ENCODE data around the gene ZMYM4.
"Not testable (repeated sequence)": the region's sequence is repeated elsewhere in the genome, so short reads cannot be mapped to it uniquely, and the experiment has no call there.

ZMYM4 gene

GRCh38 chr1:35326246-35326866 lies 57.8 kb downstream of the ZMYM4 start:
- DNase-seq (ENCODE audit: low spot score) = no peak

- DNase-seq (ENCODE audit: low spot score) = not testable (repeated sequence)
These were observed 63.1 kb downstream of the ZMYM4 start for GRCh38 chr1:35331618-35332017.

DNA sequence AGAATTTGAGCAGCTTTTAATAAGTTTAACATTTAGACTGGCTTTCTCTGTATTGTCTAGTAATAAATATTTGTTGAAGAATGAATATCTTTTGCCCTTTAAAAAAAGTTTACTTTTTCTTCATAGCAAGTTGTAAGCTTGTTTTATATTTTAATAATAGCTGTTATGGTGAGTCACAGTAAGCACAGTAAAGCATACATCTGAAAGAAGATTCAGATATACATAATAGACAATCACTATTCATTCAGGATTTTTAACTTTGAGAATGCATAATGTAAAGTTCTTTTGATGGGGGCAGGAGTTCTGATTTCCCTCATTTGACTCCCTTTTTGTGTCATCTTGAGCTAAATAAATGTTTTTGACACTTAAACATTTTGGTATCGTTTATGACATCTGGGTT lies 66.0 kb downstream of the ZMYM4 start:
- no peak for DNase-seq (ENCODE audit: low spot score)

GRCh38 chr1:35340519-35340918 lies 72.0 kb downstream of the ZMYM4 start:
- no peak for DNase-seq (ENCODE audit: low spot score)

DNA sequence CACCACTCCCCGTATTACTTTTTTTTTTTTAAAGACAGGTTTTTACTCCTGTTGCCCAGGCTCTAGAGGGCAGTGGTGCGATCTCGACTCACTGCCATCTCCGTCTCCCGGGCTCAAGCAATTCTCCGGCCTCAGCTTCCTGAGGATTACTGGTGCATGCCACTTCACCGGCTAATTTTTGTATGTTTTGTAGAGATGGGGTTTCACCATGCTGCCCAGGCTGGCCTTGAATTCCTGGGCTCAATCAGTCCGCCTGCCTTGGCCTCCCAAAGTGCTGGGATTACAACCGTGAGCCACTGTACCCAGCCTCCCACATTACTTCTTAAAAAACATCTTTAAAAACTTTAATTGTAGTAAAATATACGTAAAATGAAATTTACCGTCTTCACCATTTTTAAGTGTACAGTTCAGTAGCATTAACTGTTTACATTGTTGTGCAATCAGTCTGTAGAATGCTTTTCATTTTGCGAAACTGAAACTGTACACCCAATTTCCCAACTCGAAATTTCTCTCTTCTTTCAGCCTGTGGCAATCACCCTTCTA lies 77.0 kb downstream of the ZMYM4 start:
- no peak for DNase-seq (ENCODE audit: low spot score)

GRCh38 chr1:35350872-35351271 lies 82.4 kb downstream of the ZMYM4 start:
- DNase-seq (ENCODE audit: low spot score) = no peak

GRCh38 chr1:35359995-35360394 lies 91.5 kb downstream of the ZMYM4 start:
- no peak for DNase-seq (ENCODE audit: low spot score)

DNA sequence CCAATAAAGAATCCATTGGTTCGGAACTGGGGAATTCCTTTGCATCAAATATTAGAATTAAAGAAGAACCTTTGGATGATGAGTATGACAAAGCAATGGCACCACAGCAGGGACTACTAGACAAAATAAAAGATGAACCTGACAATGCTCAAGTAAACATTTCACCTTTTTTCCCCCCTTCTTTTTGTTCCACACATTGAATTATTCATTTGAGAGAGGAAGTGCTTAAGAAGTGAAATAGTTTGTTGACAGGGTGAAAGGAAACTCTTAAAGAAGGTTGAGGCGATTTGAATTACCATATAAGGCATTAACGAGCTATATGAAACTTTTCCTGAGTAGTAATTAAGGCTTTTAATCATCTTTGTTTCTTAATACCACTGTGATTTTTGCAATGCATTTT lies 93.1 kb downstream of the ZMYM4 start:
- no peak for DNase-seq (ENCODE audit: low spot score)

DNA sequence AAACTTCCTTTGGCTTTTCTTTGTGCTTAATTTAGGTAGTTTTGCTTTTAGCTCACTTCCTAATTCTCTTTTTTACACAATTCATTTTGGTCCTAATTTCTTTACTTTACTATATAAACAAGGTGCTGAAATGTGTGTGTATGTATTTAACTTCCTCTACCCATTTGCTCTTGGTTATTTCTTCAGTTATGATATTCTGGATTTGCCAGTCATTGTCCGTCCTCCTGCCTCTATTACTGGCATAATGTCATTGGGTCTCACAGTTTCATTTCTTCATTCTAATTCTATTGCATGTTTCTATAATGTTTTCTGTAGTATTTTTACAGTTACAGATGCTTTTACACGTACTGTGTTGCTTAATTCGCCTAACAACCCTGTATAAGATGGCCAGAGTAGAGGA lies 96.2 kb downstream of the ZMYM4 start:
- no peak for DNase-seq (ENCODE audit: low spot score)

- DNase-seq (ENCODE audit: low spot score) = no peak
These were observed 99.4 kb downstream of the ZMYM4 start for GRCh38 chr1:35367914-35368313.

DNA sequence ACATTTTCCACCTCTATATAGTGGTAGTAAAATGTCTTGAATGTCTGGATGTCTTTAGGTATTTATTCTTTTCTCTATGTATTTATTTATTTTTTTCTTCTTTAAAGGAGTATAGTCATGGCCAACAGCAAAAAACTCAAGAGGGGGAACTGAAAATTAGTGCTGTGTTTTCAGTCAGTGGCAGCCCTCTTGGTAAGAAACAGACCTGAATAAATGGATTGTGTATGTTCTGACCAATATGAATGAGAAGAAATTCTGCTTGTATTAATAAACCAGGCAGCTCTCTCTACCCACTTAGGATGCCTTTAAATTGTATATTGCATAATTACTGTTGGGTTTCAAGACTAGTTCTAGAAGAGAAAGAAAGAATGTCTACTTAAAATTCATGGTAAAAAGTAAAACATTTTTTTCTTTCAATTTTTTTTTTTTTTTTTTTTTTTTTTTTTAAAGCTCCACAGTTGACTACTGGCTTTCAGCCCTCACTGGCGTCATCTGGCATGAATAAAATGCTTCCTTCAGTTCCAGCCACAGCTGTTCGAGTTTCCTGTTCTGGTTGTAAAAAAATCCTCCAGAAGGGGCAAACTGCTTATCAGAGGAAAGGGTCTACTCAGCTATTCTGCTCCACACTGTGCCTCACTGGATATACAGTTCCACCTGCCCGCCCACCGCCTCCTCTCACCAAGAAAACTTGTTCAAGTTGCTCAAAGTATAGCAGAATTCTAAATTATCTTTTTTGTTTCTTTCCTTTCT lies 101.6 kb downstream of the ZMYM4 start:
- no peak for DNase-seq (ENCODE audit: low spot score)

DNA sequence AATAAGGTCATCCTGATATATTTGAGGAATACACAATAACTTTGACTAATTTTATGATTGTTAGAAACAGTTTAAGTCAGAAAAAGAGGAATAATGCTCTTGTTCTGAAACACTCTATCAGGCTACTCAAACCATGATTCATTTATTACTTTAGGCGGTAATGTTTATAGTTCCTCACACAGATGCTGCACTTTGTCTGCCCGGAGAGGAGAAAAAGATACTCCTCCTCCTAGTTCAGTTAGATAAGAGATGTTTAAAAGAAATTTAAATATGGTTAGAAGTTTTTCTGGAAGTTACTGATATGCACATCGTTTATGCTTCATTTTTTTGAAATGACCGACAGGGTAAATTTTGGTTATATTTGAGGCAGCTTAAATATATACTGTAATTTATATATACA lies 103.0 kb downstream of the ZMYM4 start:
- no peak for DNase-seq (ENCODE audit: low spot score)

DNA sequence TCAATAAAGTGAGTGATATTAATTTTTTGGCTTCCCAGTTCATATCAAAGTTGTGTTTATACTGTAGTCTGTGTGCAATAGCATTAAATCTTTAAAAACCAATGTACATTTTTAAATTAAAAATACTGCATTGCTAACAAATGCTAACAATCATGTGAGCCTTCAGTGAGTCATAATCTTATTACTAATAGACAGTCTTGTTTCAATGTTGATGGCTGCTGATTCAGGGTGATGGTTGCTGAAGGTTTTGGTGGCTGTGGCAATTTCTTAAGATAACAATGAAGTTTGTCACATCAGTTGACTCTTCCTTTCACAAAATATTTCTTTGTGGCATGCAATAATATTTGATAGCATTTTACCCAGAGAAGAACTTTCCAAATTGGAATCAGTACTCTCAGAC lies 109.0 kb downstream of the ZMYM4 start:
- no peak for DNase-seq (ENCODE audit: low spot score)

DNA sequence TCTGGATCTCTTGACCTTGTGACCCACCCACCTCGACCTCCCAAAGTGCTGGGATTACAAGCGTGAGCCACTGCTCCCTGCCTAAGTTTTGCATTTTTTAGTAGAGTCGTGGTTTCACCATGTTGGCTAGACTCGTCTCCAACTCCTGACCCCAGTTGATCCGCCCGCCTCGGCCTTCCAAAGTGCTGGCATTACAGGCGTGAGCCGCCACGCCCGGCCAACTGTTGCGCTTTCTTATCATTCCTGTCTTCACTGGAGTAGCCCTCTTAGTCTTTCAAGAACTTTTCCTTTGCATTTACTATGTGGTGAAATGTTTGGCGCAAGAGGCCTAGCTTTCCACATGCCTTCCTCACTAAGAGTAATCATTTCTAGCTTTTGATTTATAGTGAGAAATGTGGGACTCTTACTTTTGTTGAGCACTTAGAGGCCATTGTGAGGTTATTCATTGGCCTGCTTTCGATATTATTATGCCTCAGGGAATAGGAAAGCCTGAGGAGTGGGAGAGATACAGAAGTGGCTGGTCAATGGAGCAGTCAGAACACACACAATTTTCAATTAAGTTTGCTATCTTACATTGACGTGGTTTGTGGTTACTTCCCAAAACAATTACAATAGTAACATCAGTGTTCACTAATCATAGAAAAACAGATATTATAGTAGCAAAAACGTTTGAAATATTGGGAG lies 111.0 kb downstream of the ZMYM4 start:
- no peak for DNase-seq (ENCODE audit: low spot score)

GRCh38 chr1:35380111-35380510 lies 111.6 kb downstream of the ZMYM4 start:
- DNase-seq (ENCODE audit: low spot score) = not testable (repeated sequence)

DNA sequence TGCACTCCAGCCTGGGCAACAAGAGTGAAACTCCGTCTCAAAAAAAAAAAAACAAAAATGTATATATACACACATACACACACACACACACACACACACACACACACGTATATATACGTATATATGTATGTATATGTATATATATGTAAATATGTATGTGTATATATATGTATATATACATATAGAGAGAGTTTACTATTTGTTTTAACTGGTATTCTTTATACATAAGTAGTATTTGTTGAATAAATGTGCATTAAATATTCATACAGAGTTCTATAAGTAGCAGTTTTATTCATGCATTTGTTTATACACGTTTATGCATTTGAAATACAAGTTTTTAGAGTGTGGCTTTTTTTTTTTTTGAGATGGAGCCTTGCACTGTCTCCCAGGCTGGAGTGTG lies 113.6 kb downstream of the ZMYM4 start:
- no peak for DNase-seq (ENCODE audit: low spot score)

DNA sequence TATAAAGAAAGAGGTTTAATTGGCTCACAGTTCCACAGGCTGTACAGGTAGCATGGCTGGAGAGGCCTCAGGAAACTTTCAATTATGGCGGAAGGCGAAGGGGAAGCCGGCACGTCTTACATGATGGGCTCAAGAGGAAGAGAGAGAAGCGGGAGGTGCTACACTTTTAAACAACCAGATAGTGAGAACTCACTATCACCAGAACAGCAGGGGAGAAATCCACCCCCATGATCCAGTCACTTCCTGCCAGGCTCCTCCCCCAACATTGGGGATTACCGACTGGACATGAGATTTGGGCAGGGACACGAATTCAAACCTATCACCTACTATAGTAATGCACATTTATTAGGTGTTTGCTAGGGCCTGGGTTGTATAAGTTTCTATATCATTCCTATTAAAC lies 117.8 kb downstream of the ZMYM4 start:
- no peak for DNase-seq (ENCODE audit: low spot score)

- no peak for DNase-seq (ENCODE audit: low spot score)
These were observed 118.5 kb downstream of the ZMYM4 start for GRCh38 chr1:35386959-35387358.

DNA sequence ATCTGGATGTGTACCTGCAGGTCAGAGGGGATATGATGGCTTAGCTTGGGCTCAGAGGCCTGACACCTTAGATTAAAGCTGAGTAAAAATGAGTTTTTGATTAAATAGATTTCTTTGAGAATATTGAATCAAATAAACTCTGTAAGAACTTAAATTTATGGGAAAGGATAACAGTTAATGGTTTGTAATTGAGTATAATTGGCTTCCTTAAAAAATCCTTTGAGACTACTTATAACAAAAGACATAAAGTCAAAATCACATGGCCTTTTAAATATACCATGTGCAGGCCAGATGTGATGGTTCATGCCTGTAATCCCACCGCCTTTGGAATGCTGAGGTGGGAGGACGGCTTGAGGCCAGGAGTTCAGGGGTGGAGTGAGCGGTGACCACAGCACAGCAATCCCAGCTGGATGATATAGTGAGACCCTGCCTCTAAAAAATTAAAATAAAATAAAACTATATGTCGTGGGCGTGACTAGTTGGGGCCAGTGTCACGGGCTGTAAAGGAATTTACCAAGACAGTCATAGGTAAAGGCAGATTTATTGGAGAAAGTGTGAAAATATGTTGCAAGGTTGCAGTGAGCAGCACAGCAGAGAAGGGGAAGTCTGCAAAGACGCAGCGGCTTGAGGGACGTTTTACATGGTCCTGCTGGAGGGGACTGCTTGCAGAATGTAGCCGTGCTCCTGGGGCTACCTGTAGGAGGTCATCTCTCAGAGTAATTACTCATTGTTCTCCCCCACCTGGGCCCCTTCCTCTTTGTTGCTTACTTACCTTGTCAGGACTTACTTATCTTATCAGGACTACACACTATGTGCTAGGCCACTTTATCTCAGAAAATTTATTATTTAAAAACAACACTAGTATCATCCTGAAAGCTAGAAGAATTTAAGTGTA lies 122.3 kb downstream of the ZMYM4 start:
- no peak for DNase-seq (ENCODE audit: low spot score)

GRCh38 chr1:35394386-35394785 lies 125.9 kb downstream of the ZMYM4 start:
- no peak for DNase-seq (ENCODE audit: low spot score)

DNA sequence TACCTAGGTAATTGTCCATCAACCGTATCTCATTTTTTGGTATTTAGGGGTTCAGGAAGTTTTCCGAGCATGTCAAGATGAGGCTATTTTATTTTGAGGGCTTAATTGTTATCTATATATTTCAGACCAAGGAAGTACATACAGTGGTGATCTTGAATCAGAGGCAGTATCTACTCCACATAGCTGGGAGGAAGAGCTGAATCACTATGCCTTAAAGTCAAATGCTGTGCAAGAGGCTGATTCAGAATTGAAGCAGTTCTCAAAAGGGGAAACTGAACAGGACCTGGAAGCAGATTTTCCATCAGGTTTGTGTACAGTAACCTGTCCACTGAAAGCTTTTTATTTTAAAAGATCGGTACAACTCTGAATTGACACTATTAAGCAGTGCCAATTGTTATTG lies 130.2 kb downstream of the ZMYM4 start:
- no peak for DNase-seq (ENCODE audit: low spot score)

- no peak for DNase-seq (ENCODE audit: low spot score)
These were observed 132.5 kb downstream of the ZMYM4 start for GRCh38 chr1:35401049-35401448.
